DMS79 (cell line): ENCODE measurements around the gene MCF2L.
A peak's percentile ranks its signal among the peaks of the same experiment; 100 is the strongest.

ENCODE experiments used
- DNase-seq: peaks from one replicate; lab custom pipeline; 2025; lab: John Stamatoyannopoulos, UW

The MCF2L gene

GRCh38 chr13:113084094-113084942 is 115.3 kb downstream of the MCF2L start:
- no peak for DNase-seq

GRCh38 chr13:113084943-113085540 is 116.0 kb downstream of the MCF2L start:
- DNase-seq: no peak

GRCh38 chr13:113086031-113086750 is 117.2 kb downstream of the MCF2L start:
- no peak for DNase-seq

GRCh38 chr13:113086991-113087922 is 118.2 kb downstream of the MCF2L start:
- peak; percentile 42 for DNase-seq

GRCh38 chr13:113087923-113088690 is 119.1 kb downstream of the MCF2L start:
- no peak for DNase-seq

GRCh38 chr13:113088691-113089020 is 119.6 kb downstream of the MCF2L start:
- no peak for DNase-seq

- no peak for DNase-seq
Measured at GRCh38 chr13:113089693-113090414, 120.8 kb downstream of the MCF2L start.

- no peak for DNase-seq
Measured at GRCh38 chr13:113090415-113090770, 121.4 kb downstream of the MCF2L start.

GRCh38 chr13:113090806-113091205 is 121.8 kb downstream of the MCF2L start:
- no peak for DNase-seq

GRCh38 chr13:113091211-113091771 is 122.3 kb downstream of the MCF2L start:
- no peak for DNase-seq

GRCh38 chr13:113091891-113092775 is 123.1 kb downstream of the MCF2L start:
- no peak for DNase-seq

- no peak for DNase-seq
Measured at GRCh38 chr13:113092776-113093579, 124.0 kb downstream of the MCF2L start.

GRCh38 chr13:113093580-113094409 is 124.8 kb downstream of the MCF2L start:
- no peak for DNase-seq

- no peak for DNase-seq
Measured at GRCh38 chr13:113094410-113094800, 125.4 kb downstream of the MCF2L start.

- no peak for DNase-seq
Measured at GRCh38 chr13:113095146-113096051, 126.4 kb downstream of the MCF2L start.

- DNase-seq: no peak
Measured at GRCh38 chr13:113096052-113096744, 127.2 kb downstream of the MCF2L start.
